Parathyroid adenoma (tissue), 2 donors: Measurements from ENCODE around the gene ZNF213.
"Not testable (repeated sequence)": the region's sequence is repeated elsewhere in the genome, so short reads cannot be mapped to it uniquely, and the experiment has no call there.

ENCODE experiments used
- H2AFZ ChIP-seq: fragments of 300-600 bp; sonication (generic); one replicate; pipeline ENCODE4 v1.7.0; 2017; ENCODE audit warnings: antibody characterized with exemption, mild to moderate bottlenecking
- H3K27ac ChIP-seq: fragments of 300-600 bp; sonication (generic); one replicate; pipeline ENCODE4 v1.7.0; 2017
- H3K27me3 ChIP-seq: fragments of 300-600 bp; sonication (generic); one replicate; pipeline ENCODE4 v1.7.0; 2017; ENCODE audit warnings: low read length; ENCODE audit not compliant: control insufficient read depth, insufficient read depth
- H3K36me3 ChIP-seq: fragments of 300-600 bp; sonication (generic); one replicate; pipeline ENCODE4 v1.7.0; 2017; ENCODE audit warnings: low read length; ENCODE audit not compliant: control insufficient read depth, insufficient read depth
- H3K4me1 ChIP-seq: fragments of 300-600 bp; sonication (generic); one replicate; pipeline ENCODE4 v1.7.0; 2017; ENCODE audit warnings: control low read depth
- H3K4me2 ChIP-seq: fragments of 300-600 bp; sonication (generic); one replicate; pipeline ENCODE4 v1.7.0; 2017; ENCODE audit warnings: low read length
- H3K4me3 ChIP-seq: fragments of 300-600 bp; sonication (generic); one replicate; pipeline ENCODE4 v1.7.0; 2017; ENCODE audit warnings: low read depth, low read length
- H3K79me2 ChIP-seq: fragments of 300-600 bp; sonication (generic); one replicate; pipeline ENCODE4 v1.7.0; 2017; ENCODE audit warnings: control low read depth
- H3K9ac ChIP-seq: fragments of 300-600 bp; sonication (generic); one replicate; pipeline ENCODE4 v1.7.0; 2017; ENCODE audit warnings: mild to moderate bottlenecking
- H3K9me3 ChIP-seq: fragments of 300-600 bp; sonication (generic); one replicate; pipeline ENCODE4 v1.7.0; 2017; ENCODE audit warnings: low read length; ENCODE audit not compliant: control insufficient read depth
- CTCF ChIP-seq: fragments of 300-600 bp; sonication (generic); IDR thresholded peaks from one replicate; pipeline ENCODE4 v1.7.0; 2017; ENCODE audit warnings: antibody characterized with exemption, mild to moderate bottlenecking
- donor health status: primary hyperparathyroidism.

ZNF213 gene

GRCh38 chr16:3166505-3166886 is 31.7 kb downstream of the ZNF213 start:
- no peak overlapping the region for H3K27ac ChIP-seq
- H3K9me3 ChIP-seq, result no peaks in the 10 kb centered on the region
- no peak for TF ChIP-seq CTCF
- no peak overlapping the region for H2AFZ ChIP-seq
- H3K36me3 ChIP-seq, result no peaks in the 10 kb centered on the region
- H3K79me2 ChIP-seq, result no peaks in the 10 kb centered on the region
- H3K9ac ChIP-seq, result no peak overlapping the region
- no peaks in the 10 kb centered on the region for H3K4me1 ChIP-seq
- H3K4me2 ChIP-seq, result no peak overlapping the region
- no peak overlapping the region for H3K4me3 ChIP-seq
- no peaks in the 10 kb centered on the region for H3K27me3 ChIP-seq

DNA sequence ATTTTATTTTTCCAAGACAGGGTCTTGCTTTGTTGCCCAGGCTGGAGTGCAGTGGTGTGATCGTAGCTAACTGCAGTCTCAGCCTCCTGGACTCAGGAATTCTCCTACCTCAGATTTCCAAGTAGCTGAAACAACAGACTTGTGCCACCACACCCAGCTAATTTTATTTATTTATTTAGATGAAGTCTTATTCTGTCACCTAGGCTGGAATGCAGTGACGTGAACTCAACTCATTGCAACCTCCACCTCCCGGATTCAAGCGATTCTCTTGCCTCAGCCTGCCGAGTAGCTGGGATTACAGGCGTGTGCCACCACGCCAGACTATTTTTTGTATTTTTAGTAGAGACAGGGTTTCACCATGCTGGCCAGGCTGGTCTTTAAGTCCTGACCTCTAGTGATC is 33.9 kb downstream of the ZNF213 start:
- H3K4me1 ChIP-seq, H3K9me3 ChIP-seq, H3K79me2 ChIP-seq, H3K9ac ChIP-seq, H3K27me3 ChIP-seq, H3K4me3 ChIP-seq, H3K36me3 ChIP-seq, H2AFZ ChIP-seq, H3K4me2 ChIP-seq, H3K27ac ChIP-seq: not testable (repeated sequence)

DNA sequence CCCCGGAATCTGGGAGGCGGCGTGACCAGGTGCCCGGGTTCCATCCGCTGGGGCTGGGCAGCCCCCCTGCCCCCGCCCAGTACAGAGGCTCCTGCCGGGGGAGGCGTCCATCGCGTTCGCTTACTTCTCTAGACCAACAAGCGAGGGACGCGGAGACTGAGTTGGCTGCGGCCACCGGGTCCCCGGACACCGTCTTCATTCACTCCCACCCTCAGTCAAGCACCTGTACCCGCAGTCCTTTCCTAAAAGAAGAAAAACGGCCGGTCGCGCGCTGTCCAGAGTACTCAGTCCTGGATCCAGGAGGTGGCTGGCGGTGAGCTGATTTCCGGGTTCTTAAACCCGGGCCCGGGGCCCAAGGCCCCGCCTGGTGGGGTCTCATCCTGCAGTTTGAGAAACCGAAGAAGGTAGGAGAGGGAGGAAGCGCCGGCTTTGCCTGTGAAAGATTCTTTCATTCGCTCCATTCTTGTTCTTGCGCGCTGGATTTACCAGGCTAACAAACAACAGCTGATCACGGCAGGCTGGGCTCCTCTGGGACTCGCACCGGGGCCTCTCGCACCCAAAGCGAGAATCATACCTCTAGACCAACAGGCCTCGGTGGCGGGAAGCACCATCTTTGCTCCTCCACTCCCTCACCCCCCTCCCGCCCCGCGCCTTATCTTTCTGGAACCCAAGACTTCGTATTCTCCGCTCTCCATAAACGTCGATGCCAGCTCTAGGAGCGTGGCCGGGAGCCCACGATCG is 35.8 kb downstream of the ZNF213 start:
- Histone ChIP-seq H3K36me3 (no peaks in the 10 kb centered on the region), H3K9ac (no peak overlapping the region), H3K79me2 (no peaks in the 10 kb centered on the region), H2AFZ (peak overlapping the region; percentile 55), H3K4me3 (peak overlapping the region; percentile 43), H3K27me3 (no peaks in the 10 kb centered on the region), H3K9me3 (no peaks in the 10 kb centered on the region), H3K4me1 (no peaks in the 10 kb centered on the region), H3K4me2 (peak overlapping the region; percentile 69), H3K27ac (no peak overlapping the region)
- TF ChIP-seq CTCF, result no peak

DNA sequence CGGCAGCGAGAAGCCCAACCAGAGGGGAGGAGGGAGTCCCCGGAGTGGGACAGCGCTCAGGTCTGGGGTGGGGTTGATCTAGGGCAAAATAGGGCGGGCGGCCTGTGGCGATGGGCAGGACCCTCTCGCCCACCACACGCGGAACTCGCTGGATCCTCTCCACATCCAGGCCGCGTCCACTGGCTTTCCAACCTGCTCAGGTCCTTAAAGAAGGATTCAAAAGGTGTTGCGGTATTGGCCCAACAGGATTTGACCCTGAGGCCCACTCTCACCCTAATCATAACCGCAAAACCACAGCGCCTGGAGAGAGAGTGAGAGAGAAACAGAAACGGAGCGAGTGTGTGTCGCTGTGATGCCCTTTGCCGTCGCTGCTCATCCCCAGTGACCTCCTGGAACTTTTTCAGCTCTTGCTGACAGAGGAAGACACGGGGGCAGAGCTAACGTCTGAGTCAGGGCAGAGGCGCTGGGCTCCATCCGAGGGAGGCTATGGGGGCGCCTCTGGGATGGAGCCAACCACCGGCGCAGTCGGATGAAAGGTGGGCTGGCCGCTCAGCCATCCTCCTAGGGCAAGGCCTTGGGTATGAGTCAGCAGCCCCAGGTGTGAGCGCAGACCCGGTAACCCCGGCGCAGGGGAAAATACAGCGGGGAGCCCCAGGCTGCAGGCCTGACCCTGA is 36.5 kb downstream of the ZNF213 start:
- Histone ChIP-seq H3K36me3 (no peaks in the 10 kb centered on the region), H3K9ac (no peak overlapping the region), H3K27ac (no peak overlapping the region), H3K4me1 (no peaks in the 10 kb centered on the region), H3K79me2 (no peaks in the 10 kb centered on the region), H3K4me2 (peak overlapping the region; percentile 41), H3K4me3 (no peak overlapping the region), H3K9me3 (no peaks in the 10 kb centered on the region), H2AFZ (peak overlapping the region; percentile 20), H3K27me3 (no peaks in the 10 kb centered on the region)
- TF ChIP-seq CTCF, result no peak

DNA sequence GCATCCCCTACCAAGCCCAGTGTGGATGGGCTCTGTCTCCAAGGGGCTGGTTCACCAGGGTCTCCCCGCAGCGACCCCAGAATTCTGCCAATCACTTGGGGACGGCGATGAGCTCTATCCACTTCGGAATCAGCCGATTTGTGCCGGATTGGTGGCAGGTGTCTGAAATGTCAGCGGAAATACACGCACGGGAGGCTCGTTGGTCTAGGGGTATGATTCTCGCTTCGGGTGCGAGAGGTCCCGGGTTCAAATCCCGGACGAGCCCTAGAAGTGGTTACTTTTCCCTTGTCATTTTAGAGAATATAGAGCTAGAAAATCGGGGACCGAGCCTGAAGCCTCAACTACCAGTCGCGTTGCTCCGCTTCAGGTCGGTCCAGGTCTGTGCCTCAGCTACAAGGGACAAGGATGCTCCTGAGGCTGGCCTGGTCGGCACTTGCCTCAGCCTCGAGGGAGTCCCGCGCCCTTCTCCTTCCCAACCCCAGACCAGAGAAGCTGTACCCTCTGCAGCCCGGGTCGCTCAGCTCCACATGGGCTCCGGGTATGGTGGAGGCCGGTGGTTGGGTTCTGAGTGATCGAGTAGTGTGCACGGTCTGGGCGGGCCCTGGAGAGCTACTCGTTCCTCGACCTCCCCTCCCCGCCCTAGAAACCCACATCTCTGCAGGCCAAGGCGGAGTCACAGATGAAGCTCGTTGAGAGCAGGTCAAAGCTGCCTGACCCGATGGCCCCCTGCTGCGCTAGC is 37.2 kb downstream of the ZNF213 start:
- H3K27ac ChIP-seq, result no peak overlapping the region
- no peak overlapping the region for H2AFZ ChIP-seq
- H3K4me3 ChIP-seq, result no peak overlapping the region
- H3K4me1 ChIP-seq, result no peaks in the 10 kb centered on the region
- no peaks in the 10 kb centered on the region for H3K9me3 ChIP-seq
- H3K27me3 ChIP-seq, result no peaks in the 10 kb centered on the region
- H3K4me2 ChIP-seq, result no peak overlapping the region
- H3K79me2 ChIP-seq, result no peaks in the 10 kb centered on the region
- no peak overlapping the region for H3K9ac ChIP-seq
- H3K36me3 ChIP-seq, result no peaks in the 10 kb centered on the region
- TF ChIP-seq CTCF, result no peak
